Measurements from ENCODE around the gene LARP1. TPM values are rescaled to one million over a fixed set of nuclear protein-coding genes. Genes with fewer than 3 reads are reported as not detected.
A peak's percentile ranks its signal among the peaks of the same experiment; 100 is the strongest.

LARP1 gene
- total and polyA plus RNA-seq, 9 of the 15 experiments (the other 6 are each of a cell fraction or from before 2014, with no cell fraction given), result 22.6 to 300 (median 92.0) TPM

- TF ChIP-seq GABPA (tag; conservative IDR thresholded peaks at IDR 0.05; ENCODE audit: low read depth), result no peak
- TF ChIP-seq CC2D1A (IDR thresholded peaks at IDR 0.05), result no peak
- TF ChIP-seq HNRNPK (IDR thresholded peaks at IDR 0.05; ENCODE audit: low read depth, low read length, poor library complexity, severe bottlenecking), result peak; percentile 73
- no peak for TF ChIP-seq ARID2 (IDR thresholded peaks at IDR 0.05)
- no peak for TF ChIP-seq EP300 (IDR thresholded peaks at IDR 0.05; ENCODE audit: low read length)
- TF ChIP-seq ASH1L (IDR thresholded peaks at IDR 0.05; ENCODE audit: borderline replicate concordance, low read depth, partially characterized antibody), result no peak
- TF ChIP-seq CGGBP1 (CRISPR knock-in tag; IDR thresholded peaks at IDR 0.05), result no peak
- TF ChIP-seq FOXK1 (CRISPR knock-in tag; IDR thresholded peaks at IDR 0.05; ENCODE audit: borderline replicate concordance), result no peak
- no peak for TF ChIP-seq TRIM28 (IDR thresholded peaks at IDR 0.05)
- TF ChIP-seq LARP7 (IDR thresholded peaks at IDR 0.05), result no peak
- TF ChIP-seq SAFB (IDR thresholded peaks at IDR 0.05; ENCODE audit: borderline replicate concordance, low read depth, low read length), result 0 out of 2 replicates have a peak, but pooled peaks have one; percentile 34
- TF ChIP-seq KDM4B (IDR thresholded peaks at IDR 0.05; ENCODE audit: borderline replicate concordance in 2 of 2, low read depth in 1 of 2), result 0 out of 4 replicates have a peak, but pooled peaks of 1 of the 2 experiments have one; percentile 70
- peak; percentile 83 for TF ChIP-seq POLR2G (IDR thresholded peaks at IDR 0.05; ENCODE audit: low read depth, low read length)
- TF ChIP-seq YY1 (IDR thresholded peaks at IDR 0.05; ENCODE audit: borderline replicate concordance in 1 of 3, control insufficient read depth in 1 of 3, extremely low read depth in 1 of 3, insufficient read depth in 3 of 3, insufficient read length in 1 of 3, insufficient replicate concordance in 2 of 3, low read depth in 1 of 3, low read length in 2 of 3), result peak in 2 of 3 experiments; percentile 4 to 56
- TF ChIP-seq ZBTB9 (CRISPR knock-in tag; IDR thresholded peaks at IDR 0.05), result peak; percentile 89; the same call in 1 of the 2 replicates
- TF ChIP-seq NFE2 (IDR thresholded peaks at IDR 0.05; ENCODE audit: low read depth), result no peak
- TF ChIP-seq ZNF318 (IDR thresholded peaks at IDR 0.05; ENCODE audit: borderline replicate concordance in 1 of 2, low read depth in 1 of 2), result no peak
- peak; percentile 27; the same call in 1 of the 2 replicates for TF ChIP-seq KLF6 (CRISPR knock-in tag; IDR thresholded peaks at IDR 0.05; ENCODE audit: borderline replicate concordance)
Measured at GRCh38 chr5:154755361-154756008, at the start of gene LARP1 (continued).
